ENCODE results near the gene KCNH4. TPM values are rescaled to one million over a fixed set of nuclear protein-coding genes. Genes with fewer than 3 reads are reported as not detected.
"Not testable (repeated sequence)": the region's sequence is repeated elsewhere in the genome, so short reads cannot be mapped to it uniquely, and the experiment has no call there.

KCNH4 gene
- total RNA-seq (2014; rRNA removed; shearing (Covaris generic)): not detected in 2 replicates

GRCh38 chr17:42180922-42181850, at the start of gene KCNH4:
Gene KCNH4 (minus strand): TSS chr17:42181142. CDS start chr17:42180945, 197 bp downstream.
- peak; percentile 50 for DNase-seq (ENCODE audit: low read depth)

GRCh38 chr17:42230225-42230624, 49.3 kb upstream of the KCNH4 start:
- no peak for DNase-seq (ENCODE audit: low read depth)

- DNase-seq (ENCODE audit: low read depth): peak; percentile 31
Observed at GRCh38 chr17:42227849-42228700, 47.1 kb upstream of the KCNH4 start.

- no peak for DNase-seq (ENCODE audit: low read depth)
Observed at GRCh38 chr17:42225646-42226045, 44.7 kb upstream of the KCNH4 start.

- no peak for DNase-seq (ENCODE audit: low read depth)
Observed at GRCh38 chr17:42224651-42225050, 43.7 kb upstream of the KCNH4 start.

- DNase-seq (ENCODE audit: low read depth): peak; percentile 59
Observed at GRCh38 chr17:42221886-42222745, 41.2 kb upstream of the KCNH4 start.

- DNase-seq (ENCODE audit: low read depth): not testable (repeated sequence)
Observed at GRCh38 chr17:42219280-42219679, 38.3 kb upstream of the KCNH4 start.

GRCh38 chr17:42214156-42214555, 33.2 kb upstream of the KCNH4 start:
- DNase-seq (ENCODE audit: low read depth): no peak

- no peak for DNase-seq (ENCODE audit: low read depth)
Observed at GRCh38 chr17:42212382-42212781, 31.4 kb upstream of the KCNH4 start.

GRCh38 chr17:42211921-42212341, 31.0 kb upstream of the KCNH4 start:
- DNase-seq (ENCODE audit: low read depth): not testable (repeated sequence)

GRCh38 chr17:42210046-42210445, 29.1 kb upstream of the KCNH4 start:
- DNase-seq (ENCODE audit: low read depth): no peak

GRCh38 chr17:42206153-42206612, 25.2 kb upstream of the KCNH4 start:
- not testable (repeated sequence) for DNase-seq (ENCODE audit: low read depth)

- DNase-seq (ENCODE audit: low read depth): no peak
Observed at GRCh38 chr17:42203354-42203753, 22.4 kb upstream of the KCNH4 start.

GRCh38 chr17:42202696-42203095, 21.8 kb upstream of the KCNH4 start:
- no peak for DNase-seq (ENCODE audit: low read depth)

- DNase-seq (ENCODE audit: low read depth): no peak
Observed at GRCh38 chr17:42202159-42202558, 21.2 kb upstream of the KCNH4 start.

GRCh38 chr17:42201458-42201772, 20.5 kb upstream of the KCNH4 start:
- DNase-seq (ENCODE audit: low read depth): no peak

GRCh38 chr17:42200706-42201457, 19.9 kb upstream of the KCNH4 start:
- no peak for DNase-seq (ENCODE audit: low read depth)

GRCh38 chr17:42199416-42200011, 18.6 kb upstream of the KCNH4 start:
- no peak for DNase-seq (ENCODE audit: low read depth)

GRCh38 chr17:42198897-42199296, 18.0 kb upstream of the KCNH4 start:
- no peak for DNase-seq (ENCODE audit: low read depth)

GRCh38 chr17:42197564-42198156, 16.7 kb upstream of the KCNH4 start:
- DNase-seq (ENCODE audit: low read depth): no peak

Measured in M059J (cell line).